GM12865 (cell line): Measurements from ENCODE around the gene SCGB2A2.

ENCODE experiments used
- DNase-seq: peaks from one replicate; pipeline ENCODE4 v3.0.0; 2010; ENCODE audit warnings: low read depth
- H3K4me3 ChIP-seq: 2 replicates; pipeline ENCODE4 v1.5.1; 2011; ENCODE audit warnings: mild to moderate bottlenecking, low read depth, low read length, control low read depth
- CTCF ChIP-seq: IDR thresholded peaks from 2 replicates; pipeline ENCODE4 v1.5.1; 2011; ENCODE audit warnings: low read length, control low read depth, low read depth, inconsistent platforms; ENCODE audit not compliant: insufficient read depth; ENCODE audit errors: missing control alignments

Gene SCGB2A2

GRCh38 chr11:62264004-62264403, 6.0 kb upstream of the SCGB2A2 start:
- no peak for DNase-seq
- no peak for TF ChIP-seq CTCF
- H3K4me3 ChIP-seq = no peak overlapping the region

DNA sequence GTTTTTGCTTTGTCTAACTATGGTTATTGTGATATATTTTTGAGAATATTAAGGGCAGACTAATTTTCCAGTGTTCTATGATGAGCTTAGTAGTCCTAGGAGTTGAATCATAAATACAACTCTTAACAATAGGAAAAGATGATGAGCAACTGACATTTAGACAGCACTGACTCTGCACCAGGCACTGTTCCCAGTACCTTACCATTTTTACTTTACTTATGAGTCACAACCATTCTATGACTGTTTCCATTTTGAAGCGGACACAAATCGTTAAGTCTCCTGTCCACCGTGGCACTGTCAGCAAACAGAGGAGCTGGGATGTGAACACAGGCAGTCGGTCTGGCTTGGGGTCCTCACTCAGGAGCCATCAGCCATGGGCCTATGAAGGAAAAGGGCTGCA, 3.4 kb upstream of the SCGB2A2 start:
- no peak overlapping the region for H3K4me3 ChIP-seq
- no peak for DNase-seq
- TF ChIP-seq CTCF = no peak

GRCh38 chr11:62267050-62267449, 2.9 kb upstream of the SCGB2A2 start:
- no peak for TF ChIP-seq CTCF
- no peak for DNase-seq
- H3K4me3 ChIP-seq = no peak overlapping the region

- DNase-seq = no peak
- H3K4me3 ChIP-seq = no peak overlapping the region
- no peak for TF ChIP-seq CTCF
These were observed 2.4 kb upstream of the SCGB2A2 start for GRCh38 chr11:62267576-62267975.

DNA sequence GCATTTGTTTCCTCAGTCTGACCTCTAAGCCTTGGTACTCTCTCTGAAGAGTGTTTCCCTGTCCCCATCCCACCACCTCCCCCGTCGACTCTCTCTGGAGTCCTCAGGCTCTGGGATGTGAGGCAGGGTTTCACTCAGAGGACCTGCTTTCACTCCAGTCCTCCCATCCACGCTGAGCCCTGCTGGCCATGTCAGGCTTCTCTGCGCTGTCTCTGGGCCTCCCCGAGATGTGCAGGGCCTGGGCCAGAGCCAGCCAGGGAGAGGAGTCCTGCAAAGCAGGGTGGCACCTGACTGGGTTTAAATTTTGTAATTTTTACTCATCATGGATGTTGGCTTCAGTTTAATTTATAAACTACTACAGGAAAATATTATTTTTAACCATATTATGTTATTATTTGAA, 3.3 kb downstream of the SCGB2A2 start:
- TF ChIP-seq CTCF = no peak
- no peak for DNase-seq
- H3K4me3 ChIP-seq = no peak overlapping the region

DNA sequence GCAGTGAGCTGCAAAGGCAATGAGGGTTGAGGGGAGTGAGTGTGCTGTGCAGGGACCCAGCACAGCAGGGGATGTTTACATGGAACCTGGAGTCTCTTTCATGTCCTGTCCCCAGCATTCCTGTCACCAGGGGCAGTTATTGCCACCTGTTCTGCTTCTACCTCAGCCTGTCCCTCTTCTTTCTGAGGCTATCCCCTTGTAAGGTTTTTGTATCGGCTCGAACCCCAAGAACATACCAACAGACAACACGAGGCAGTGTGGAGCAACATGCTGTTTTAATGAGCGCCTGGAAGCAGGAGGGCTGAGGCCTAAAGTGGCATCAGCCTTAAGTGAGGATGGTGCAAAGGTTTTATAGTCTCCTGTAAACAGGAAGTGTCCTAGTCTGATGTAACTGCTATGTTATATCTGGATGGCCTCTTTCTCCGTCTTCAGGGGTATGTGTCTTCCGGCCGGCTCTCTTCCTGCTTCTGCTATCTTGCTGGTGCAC, 3.9 kb downstream of the SCGB2A2 start:
- H3K4me3 ChIP-seq = no peak overlapping the region
- no peak for TF ChIP-seq CTCF
- no peak for DNase-seq

DNA sequence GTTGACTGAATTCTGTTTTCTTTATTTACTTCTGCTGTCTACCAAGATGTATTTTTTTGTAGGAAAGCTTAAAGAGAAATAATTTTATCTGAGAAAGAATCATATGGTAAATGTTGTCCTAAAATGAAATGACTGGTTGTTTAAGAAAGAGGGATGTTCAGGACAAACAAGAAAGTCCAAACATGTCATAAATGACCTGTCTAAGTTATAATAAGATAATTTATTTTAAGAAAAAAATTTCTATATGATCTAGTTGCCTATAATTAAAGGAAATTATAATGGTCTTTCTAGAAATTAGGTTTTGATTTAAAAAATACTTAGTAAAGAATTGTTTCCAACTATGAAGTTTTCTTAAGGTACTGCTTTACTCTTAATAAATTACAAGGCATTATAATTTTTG, 10.5 kb downstream of the SCGB2A2 start:
- no peak for TF ChIP-seq CTCF
- DNase-seq = no peak
- no peak overlapping the region for H3K4me3 ChIP-seq
